ENCODE data around the gene STAMBP.
"Not testable (repeated sequence)": the region's sequence is repeated elsewhere in the genome, so short reads cannot be mapped to it uniquely, and the experiment has no call there.

STAMBP gene

GRCh38 chr2:73828818-73829570, at the start of gene STAMBP:
STAMBP (plus strand) TSS chr2:73828961; CDS start chr2:73830857, 1,896 bp downstream.
- DNase-seq, result peak; percentile 18 to 98 (median 93)

- peak; percentile 66 to 99 (median 88) for DNase-seq
Observed at GRCh38 chr2:73779467-73780236, 49.1 kb upstream of the STAMBP start, which contains the start of gene DUSP11. DUSP11 (minus strand) TSS chr2:73780103; CDS start chr2:73779974, 129 bp downstream.

GRCh38 chr2:73780237-73780582, 48.6 kb upstream of the STAMBP start:
- DNase-seq, result no peak

- not testable (repeated sequence) for DNase-seq
Observed at GRCh38 chr2:73783402-73783801, 45.4 kb upstream of the STAMBP start.

DNA sequence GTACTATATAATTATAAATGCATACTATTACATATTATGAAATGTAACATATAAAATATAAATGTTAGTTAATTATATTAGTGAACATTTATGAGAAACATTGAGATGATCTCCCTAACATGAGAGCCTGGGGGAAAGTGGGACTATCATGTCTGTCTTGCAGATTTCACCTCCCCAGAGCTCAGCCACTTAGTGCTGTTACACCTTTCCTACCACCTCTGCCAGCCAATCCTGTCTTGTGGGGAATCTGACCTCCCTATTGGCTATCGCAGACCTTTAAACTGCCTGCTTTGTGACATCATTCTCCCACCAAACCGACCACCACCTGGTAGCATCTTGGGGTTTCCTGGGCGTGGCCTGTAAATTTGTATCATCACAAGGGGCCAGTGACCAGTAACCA, 44.9 kb upstream of the STAMBP start, which contains the start of gene C2orf78:
C2orf78 (plus strand) TSS at position 301 of the 400 bp plus-strand sequence. CDS start 127 bp downstream, outside the sequence.
- not testable (repeated sequence) for DNase-seq

GRCh38 chr2:73811878-73812277, 16.9 kb upstream of the STAMBP start:
- no peak for DNase-seq

- DNase-seq, result no peak
Observed at GRCh38 chr2:73812635-73813034, 16.1 kb upstream of the STAMBP start.

GRCh38 chr2:73818296-73818695, 10.5 kb upstream of the STAMBP start:
- no peak for DNase-seq

DNA sequence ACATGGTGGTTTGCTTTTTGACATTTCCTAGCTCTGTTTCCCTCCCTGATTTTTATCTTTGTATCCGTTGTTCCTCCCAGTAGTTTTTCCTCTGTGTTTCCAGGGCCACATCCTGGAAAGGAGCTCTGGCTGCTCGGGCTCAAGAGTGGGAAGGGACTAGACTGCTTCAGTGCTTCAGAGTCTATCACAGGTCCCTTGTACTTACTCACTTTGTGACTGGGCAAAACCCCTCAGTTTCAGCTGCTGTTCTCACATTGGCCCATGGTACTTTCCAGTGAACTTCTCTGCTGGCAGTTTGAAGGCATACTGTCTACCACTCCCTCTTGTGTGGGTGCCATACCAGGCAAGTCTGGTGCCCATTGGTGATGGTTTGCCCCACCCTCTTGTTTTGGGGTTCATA, 7.5 kb upstream of the STAMBP start:
- DNase-seq, result no peak

GRCh38 chr2:73821669-73822068, 7.1 kb upstream of the STAMBP start:
- DNase-seq, result no peak

GRCh38 chr2:73822276-73822675, 6.5 kb upstream of the STAMBP start:
- DNase-seq, result no peak

- no peak for DNase-seq
Observed at GRCh38 chr2:73822991-73823390, 5.8 kb upstream of the STAMBP start.

GRCh38 chr2:73823416-73823815, 5.3 kb upstream of the STAMBP start:
- no peak for DNase-seq

GRCh38 chr2:73823916-73824523, 4.7 kb upstream of the STAMBP start:
- peak in 8 of 56 donors; percentile 10 to 51 (median 22) for DNase-seq

DNA sequence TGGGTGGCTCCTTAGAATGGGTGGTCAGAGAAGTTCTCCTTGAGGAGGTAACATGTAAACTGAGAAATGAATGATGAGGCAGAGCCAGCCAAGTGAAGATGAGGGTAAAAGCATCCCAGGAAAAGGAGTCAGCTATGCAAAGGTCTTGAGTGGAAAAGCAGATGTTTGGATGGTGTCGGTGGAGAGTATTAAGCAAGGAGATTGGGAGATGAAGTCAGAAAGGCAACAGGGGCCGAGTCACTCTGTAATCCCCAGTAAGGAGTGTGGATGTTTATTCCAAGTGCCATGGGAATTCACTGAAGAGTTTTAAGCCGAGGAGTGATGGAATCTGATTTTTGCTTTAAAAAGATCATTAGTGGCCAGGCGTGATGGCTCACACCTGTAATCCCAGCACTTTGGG, 3.4 kb upstream of the STAMBP start:
- no peak for DNase-seq

GRCh38 chr2:73827018-73827417, 1.7 kb upstream of the STAMBP start:
- DNase-seq, result no peak

DNA sequence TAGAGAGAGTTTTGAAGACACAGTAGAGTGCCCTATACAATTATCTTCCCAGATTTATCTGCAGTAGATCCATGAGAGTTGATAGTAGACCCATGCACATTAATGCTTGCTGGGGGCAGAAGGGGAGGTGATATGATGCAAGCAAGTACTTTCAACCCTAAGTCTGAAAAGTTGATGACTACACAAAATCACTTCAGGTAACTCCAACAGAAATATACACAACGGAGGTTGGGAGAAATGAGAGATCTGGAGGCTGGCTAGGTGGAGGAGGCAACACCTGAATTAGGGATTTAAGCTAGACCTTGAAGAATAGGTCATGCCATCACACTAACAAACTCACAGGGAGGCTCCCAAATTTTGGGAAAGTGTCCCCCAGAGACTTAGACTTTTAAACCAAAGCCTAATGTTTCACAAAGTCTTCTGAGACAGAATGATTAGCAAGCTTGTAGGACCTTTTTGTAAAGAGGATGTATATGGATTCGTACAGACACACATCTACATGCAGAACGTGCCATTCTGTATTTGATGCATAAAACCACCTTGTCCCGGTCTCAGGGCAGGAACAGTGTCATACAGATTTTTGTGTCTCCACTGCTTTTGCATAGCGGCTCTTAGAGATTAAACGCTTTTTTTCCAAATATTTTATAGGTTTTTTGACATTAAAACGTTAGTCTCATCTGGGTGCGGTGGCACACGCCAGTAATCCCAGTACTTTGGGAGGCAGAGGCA, 937 bp upstream of the STAMBP start:
- DNase-seq, result no peak

DNA sequence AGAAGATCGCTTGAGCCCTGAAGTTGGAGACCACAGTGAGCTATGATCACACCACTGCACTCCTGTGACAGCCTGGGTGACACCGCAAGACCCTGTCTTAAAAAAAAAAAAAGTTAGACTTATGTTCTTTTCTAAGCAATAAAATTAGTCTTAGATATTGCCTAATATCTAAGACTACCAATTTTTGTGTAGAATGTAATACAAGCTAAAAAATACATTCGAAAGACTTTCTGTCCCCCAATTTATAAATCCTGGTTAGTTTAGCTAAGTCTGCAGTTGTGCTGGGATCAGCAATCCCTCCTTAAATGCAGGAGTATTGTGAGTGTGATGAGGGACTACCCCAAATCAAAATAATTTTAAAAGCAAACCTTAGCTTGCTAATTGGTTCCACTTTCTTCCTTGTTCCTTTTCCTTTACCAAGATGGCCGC, 358 bp upstream of the STAMBP start:
- no peak for DNase-seq

- peak in 4 of 56 donors; percentile 11 to 24 (median 21) for DNase-seq
Observed at GRCh38 chr2:73830871-73831401, 2.2 kb downstream of the STAMBP start.

- no peak for DNase-seq
Observed at GRCh38 chr2:73832930-73833329, 4.2 kb downstream of the STAMBP start.

All from amygdala (tissue), 56 donors.